ENCODE measurements around the gene NEDD4L. TPM values are rescaled to one million over a fixed set of nuclear protein-coding genes. Genes with fewer than 3 reads are reported as not detected.

The NEDD4L gene
- total and polyA plus RNA-seq, 4 donors: 10.2 to 20.3 (median 13.2) TPM

- no peak overlapping the region for H3K4me3 ChIP-seq (ENCODE audit: low read depth in 1 of 3, low read length in 3 of 3)
- H3K27ac ChIP-seq (ENCODE audit: low read depth in 1 of 2, low read length in 2 of 2): peak overlapping the region in 1 of 2 donors; percentile 78
- DNase-seq (ENCODE audit: low spot score): no peak
- H3K9ac ChIP-seq (ENCODE audit: low read depth in 1 of 2, low read length in 2 of 2): peak overlapping the region in 1 of 2 donors; percentile 81
- 46% methylated on average over 19 of the region's 19 CpGs for WGBS
- TF ChIP-seq GABPA (IDR thresholded peaks at IDR 0.05 in 1 of 2, conservative IDR thresholded peaks at IDR 0.05 in 1 of 2) (no peak), HNF4G (IDR thresholded peaks at IDR 0.05) (peak; percentile 43), FOXA1 (IDR thresholded peaks at IDR 0.05) (peak; percentile 15), YY1 (IDR thresholded peaks at IDR 0.05) (peak; percentile 70), RXRA (IDR thresholded peaks at IDR 0.05) (peak; percentile 52 to 67), TAF1 (conservative IDR thresholded peaks at IDR 0.05) (no peak), JUND (IDR thresholded peaks at IDR 0.05) (peak in 1 of 2 donors; percentile 52), REST (IDR thresholded peaks at IDR 0.05) (peak; percentile 59), SP1 (IDR thresholded peaks at IDR 0.05) (peak; percentile 73), EGR1 (IDR thresholded peaks at IDR 0.05; ENCODE audit: low read depth in 2 of 2) (peak in 1 of 2 donors; percentile 31), FOXA2 (IDR thresholded peaks at IDR 0.05) (peak; percentile 20), ATF3 (IDR thresholded peaks at IDR 0.05) (no peak), ZBTB33 (IDR thresholded peaks at IDR 0.05) (no peak), RAD21 (IDR thresholded peaks at IDR 0.05) (peak; percentile 64 to 71), HNF4A (conservative IDR thresholded peaks at IDR 0.05) (peak; percentile 86 to 88), NR2F2 (IDR thresholded peaks at IDR 0.05) (no peak)
- TF ChIP-seq, protein P1, sequence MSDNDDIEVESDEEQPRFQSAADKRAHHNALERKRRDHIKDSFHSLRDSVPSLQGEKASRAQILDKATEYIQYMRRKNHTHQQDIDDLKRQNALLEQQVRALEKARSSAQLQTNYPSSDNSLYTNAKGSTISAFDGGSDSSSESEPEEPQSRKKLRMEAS (IDR thresholded peaks at IDR 0.05): peak; percentile 53
- TF ChIP-seq, protein P2, sequence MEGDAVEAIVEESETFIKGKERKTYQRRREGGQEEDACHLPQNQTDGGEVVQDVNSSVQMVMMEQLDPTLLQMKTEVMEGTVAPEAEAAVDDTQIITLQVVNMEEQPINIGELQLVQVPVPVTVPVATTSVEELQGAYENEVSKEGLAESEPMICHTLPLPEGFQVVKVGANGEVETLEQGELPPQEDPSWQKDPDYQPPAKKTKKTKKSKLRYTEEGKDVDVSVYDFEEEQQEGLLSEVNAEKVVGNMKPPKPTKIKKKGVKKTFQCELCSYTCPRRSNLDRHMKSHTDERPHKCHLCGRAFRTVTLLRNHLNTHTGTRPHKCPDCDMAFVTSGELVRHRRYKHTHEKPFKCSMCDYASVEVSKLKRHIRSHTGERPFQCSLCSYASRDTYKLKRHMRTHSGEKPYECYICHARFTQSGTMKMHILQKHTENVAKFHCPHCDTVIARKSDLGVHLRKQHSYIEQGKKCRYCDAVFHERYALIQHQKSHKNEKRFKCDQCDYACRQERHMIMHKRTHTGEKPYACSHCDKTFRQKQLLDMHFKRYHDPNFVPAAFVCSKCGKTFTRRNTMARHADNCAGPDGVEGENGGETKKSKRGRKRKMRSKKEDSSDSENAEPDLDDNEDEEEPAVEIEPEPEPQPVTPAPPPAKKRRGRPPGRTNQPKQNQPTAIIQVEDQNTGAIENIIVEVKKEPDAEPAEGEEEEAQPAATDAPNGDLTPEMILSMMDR (IDR thresholded peaks at IDR 0.05; ENCODE audit: low read depth, low read length, missing input control): no peak
- peaks cover 3 to 22% (median 13%) of the 10 kb centered on the region in 4 donors for H3K4me1 ChIP-seq (ENCODE audit: control insufficient read depth in 4 of 4, insufficient read depth in 4 of 4, low read length in 3 of 4)
- H3K36me3 ChIP-seq (ENCODE audit: control insufficient read depth in 4 of 4, insufficient read depth in 3 of 4, low read depth in 1 of 4, low read length in 3 of 4): no peaks in the 10 kb centered on the region
- no peaks in the 10 kb centered on the region for H3K9me3 ChIP-seq (ENCODE audit: control insufficient read depth in 4 of 4, low read length in 3 of 4)
- H3K27me3 ChIP-seq (ENCODE audit: control insufficient read depth in 4 of 4, insufficient read depth in 4 of 4, low read length in 3 of 4): no peaks in the 10 kb centered on the region
These were observed 84.7 kb downstream of the NEDD4L start for GRCh38 chr18:58128381-58129374.

Data from liver (tissue), 9 donors.